Esophagus muscularis mucosa (tissue), 4 donors: Measurements from ENCODE around the gene KLK11. TPM values are rescaled to one million over a fixed set of nuclear protein-coding genes. Genes with fewer than 3 reads are reported as not detected.
"Not testable (repeated sequence)": the region's sequence is repeated elsewhere in the genome, so short reads cannot be mapped to it uniquely, and the experiment has no call there.

ENCODE experiments used
- DNase-seq: peaks from one replicate; pipeline ENCODE4 v3.0.0-alpha.2; 2017; ENCODE audit errors: extremely low spot score
- H3K27ac ChIP-seq, 4 donors: fragments of 200-600 bp; sonication (generic); replicated peaks in 1 of 4; 1 replicate in 3 of 4; 2 replicates in 1 of 4; pipeline ENCODE4 v1.5.1; 2016 to 2019; ENCODE audit warnings: mild to moderate bottlenecking in 1 of 4
- H3K27me3 ChIP-seq, 4 donors: fragments of 200-600 bp; sonication (generic); one replicate each; pipeline versions ENCODE4 v1.5.1 to v1.6.0; 2016 to 2019
- H3K36me3 ChIP-seq, 4 donors: fragments of 200-600 bp; sonication (generic); one replicate each; pipeline ENCODE4 v1.5.1; 2016 to 2019
- H3K4me1 ChIP-seq, 4 donors: fragments of 200-600 bp; sonication (generic); one replicate each; pipeline ENCODE4 v1.5.1; 2016 to 2019
- H3K4me3 ChIP-seq, 4 donors: fragments of 200-600 bp; sonication (generic); 1 replicate in 2 of 4; 2 replicates in 2 of 4; pipeline ENCODE4 v1.5.1; 2016 to 2019; ENCODE audit warnings: mild to moderate bottlenecking in 4 of 4, moderate library complexity in 1 of 4
- H3K9me3 ChIP-seq, 4 donors: fragments of 200-600 bp; sonication (generic); 1 replicate in 3 of 4; 2 replicates in 1 of 4; pipeline ENCODE4 v1.5.1; 2016 to 2019
- CTCF ChIP-seq, 3 experiments: fragments of 200-600 bp in 2 of 3; fragments of 450-650 bp in 1 of 3; sonication (generic) in 2 of 3; IDR thresholded peaks; one replicate each; pipeline ENCODE4 v1.5.1; 2017 to 2019; ENCODE audit warnings: antibody characterized with exemption in 3 of 3, mild to moderate bottlenecking in 2 of 3, moderate library complexity in 1 of 3
- EP300 ChIP-seq: sonication (generic); formaldehyde crosslinking; IDR thresholded peaks from one replicate; pipeline ENCODE4 v1.6.1; 2017; ENCODE audit warnings: antibody characterized with exemption
- POLR2A ChIP-seq: fragments of 450-650 bp; IDR thresholded peaks from one replicate; pipeline ENCODE4 v1.6.1; 2017; ENCODE audit warnings: antibody characterized with exemption, moderate library complexity, mild to moderate bottlenecking, low read depth
- POLR2AphosphoS5 ChIP-seq, 2 donors: sonication (generic); formaldehyde crosslinking; IDR thresholded peaks; one replicate each; pipeline ENCODE4 v1.6.1; 2017; ENCODE audit warnings: antibody characterized with exemption in 2 of 2
- WGBS: methylation state at CpG from one replicate; pipeline ENCODE4 v1.1.5; 2018; 5-methylcytosine and 5-hydroxymethylcytosine counted together
- intact Hi-C: fragments of 100-400 bp; cut with DNase I; formaldehyde crosslinking; loops from one replicate; pipeline ENCODE4 v1.15.1; 2023
- total RNA-seq, 4 donors: library from RNA; depleted of rRNA; stranded (reverse); fragments of >200 nt; gene quantifications; one replicate each; pipeline versions ENCODE4 v1.1.0 to v1.2.1, GENCODE V29; 2016

Gene KLK11
- total RNA-seq, 4 donors from 2014 or later, result not detected

- Histone ChIP-seq H3K27ac (no peak overlapping the region), H3K36me3 (no peaks in the 10 kb centered on the region), H3K4me3 (no peak overlapping the region), H3K9me3 (no peaks in the 10 kb centered on the region), H3K4me1 (no peaks in the 10 kb centered on the region), H3K27me3 (peaks cover 0 to 34% (median 2%) of the 10 kb centered on the region in 4 donors)
- intact Hi-C loops, result no loop called here
- 71% methylated on average over 2 of the region's 2 CpGs for WGBS
- DNase-seq, result no peak
- no peak for TF ChIP-seq CTCF (IDR thresholded peaks at IDR 0.05)
- TF ChIP-seq POLR2AphosphoS5 (IDR thresholded peaks at IDR 0.05), result no peak
- no peak for TF ChIP-seq POLR2A
Observed at GRCh38 chr19:50994129-50994528, 32.3 kb downstream of the KLK11 start.

DNA sequence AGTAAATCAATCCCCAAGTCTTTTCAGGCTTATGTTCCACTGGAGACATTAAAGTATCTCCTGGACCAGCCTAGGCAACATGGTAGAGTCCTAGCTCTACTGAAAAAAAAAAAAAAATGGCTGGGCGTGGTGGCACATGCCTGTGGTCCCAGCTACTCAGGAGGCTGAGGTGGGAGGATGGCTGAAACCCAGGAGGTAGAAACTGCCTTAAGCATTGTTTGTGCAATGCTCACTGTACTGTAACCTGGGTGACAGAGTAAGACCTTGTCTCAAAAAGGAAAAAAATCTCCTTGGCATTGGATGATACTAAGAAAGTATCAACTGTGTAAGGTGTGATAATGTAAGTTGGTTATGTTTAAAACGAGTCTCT, 33.8 kb downstream of the KLK11 start:
- Histone ChIP-seq H3K4me1 (no peaks in the 10 kb centered on the region), H3K27ac (no peak overlapping the region), H3K9me3 (no peaks in the 10 kb centered on the region), H3K27me3 (peaks cover 0 to 20% (median 0%) of the 10 kb centered on the region in 4 donors), H3K36me3 (no peaks in the 10 kb centered on the region), H3K4me3 (no peak overlapping the region)
- WGBS, result 66% methylated on average over 2 of the region's 2 CpGs
- no peak for TF ChIP-seq POLR2AphosphoS5 (IDR thresholded peaks at IDR 0.05)
- no peak for TF ChIP-seq EP300
- no peak for TF ChIP-seq CTCF (IDR thresholded peaks at IDR 0.05)
- TF ChIP-seq POLR2A, result no peak
- no peak for DNase-seq
- intact Hi-C loops, result no loop called here

- 84% methylated on average over 14 of the region's 14 CpGs for whole genome bisulfite sequencing
- H3K9me3 ChIP-seq, H3K4me1 ChIP-seq, H3K4me3 ChIP-seq, intact Hi-C loops, H3K36me3 ChIP-seq, DNase-seq, H3K27ac ChIP-seq: not testable (repeated sequence)
- H3K27me3 ChIP-seq, result peaks cover 0 to 61% (median 0%) of the 10 kb centered on the region in 4 donors
Observed at GRCh38 chr19:50984416-50984815, 42.0 kb downstream of the KLK11 start.

DNA sequence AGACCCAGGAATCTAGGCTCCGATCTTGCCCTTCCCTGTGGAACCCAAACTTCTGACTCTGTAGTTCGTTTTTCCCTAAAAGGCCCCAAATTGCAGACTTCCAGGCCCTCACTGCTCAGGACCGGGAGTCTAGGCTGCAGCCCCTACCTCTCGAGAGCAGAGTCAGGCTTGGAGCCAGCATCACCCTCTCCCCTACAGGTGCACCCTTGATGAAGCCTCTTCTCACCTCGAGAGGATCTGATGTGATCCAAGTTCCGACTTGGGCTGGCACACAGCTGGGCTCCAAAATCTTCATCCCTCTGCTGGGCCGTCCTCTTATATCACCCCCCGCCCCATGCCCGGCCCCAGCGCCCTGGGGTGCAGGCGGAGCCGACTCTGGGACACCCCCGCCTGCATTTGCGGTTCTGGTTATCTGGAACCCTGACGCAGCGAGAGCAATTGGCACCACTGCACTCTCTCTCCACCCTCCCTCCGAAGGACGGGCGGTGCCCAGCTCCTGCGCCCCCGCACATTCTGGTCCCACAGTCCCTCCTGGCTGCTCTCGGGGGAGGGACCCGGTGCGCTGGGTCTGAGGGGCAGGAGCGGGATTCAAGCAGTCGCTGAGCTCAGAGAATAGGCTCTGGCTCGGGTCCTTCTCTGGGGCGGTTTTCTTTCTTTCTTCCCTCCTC, 42.7 kb downstream of the KLK11 start, which contains the start of gene KLK7:
TSS of gene KLK7 (minus strand) at position 293 of the 668 bp plus-strand sequence. CDS start 1,518 bp downstream, outside the sequence.
- no peak within 1 kb of the TSS for H3K4me3 ChIP-seq
- WGBS, result 13% methylated on average over 26 of the region's 28 CpGs
- no peak within 1 kb of the TSS for H3K27ac ChIP-seq
- H3K36me3 ChIP-seq, result no peaks in the 10 kb centered on the region
- no peaks in the 10 kb centered on the region for H3K4me1 ChIP-seq
- TF ChIP-seq POLR2AphosphoS5 (IDR thresholded peaks at IDR 0.05) (no peak), EP300 (no peak), CTCF (IDR thresholded peaks at IDR 0.05) (no peak), POLR2A (no peak)
- DNase-seq, result no peak
- H3K9me3 ChIP-seq, result no peaks in the 10 kb centered on the region
- intact Hi-C loops, result no loop called here
- H3K27me3 ChIP-seq, result peaks cover 0 to 68% (median 0%) of the 10 kb centered on the region in 4 donors

GRCh38 chr19:50982186-50982585, 44.2 kb downstream of the KLK11 start:
- Histone ChIP-seq H3K27ac (no peak overlapping the region), H3K4me3 (no peak overlapping the region), H3K9me3 (no peaks in the 10 kb centered on the region), H3K36me3 (no peaks in the 10 kb centered on the region), H3K4me1 (no peaks in the 10 kb centered on the region), H3K27me3 (peaks cover 0 to 80% (median 2%) of the 10 kb centered on the region in 4 donors)
- 55% methylated on average over 4 of the region's 4 CpGs for WGBS
- intact Hi-C loops, result no loop called here
- TF ChIP-seq POLR2AphosphoS5 (IDR thresholded peaks at IDR 0.05), result no peak
- no peak for TF ChIP-seq POLR2A
- no peak for TF ChIP-seq EP300
- TF ChIP-seq CTCF (IDR thresholded peaks at IDR 0.05), result no peak
- no peak for DNase-seq
